ENCODE data around the gene RGL2. TPM values are rescaled to one million over a fixed set of nuclear protein-coding genes. Genes with fewer than 3 reads are reported as not detected.

Gene RGL2
- total and polyA plus RNA-seq, 2 of the 4 experiments (the other 2 are of a cell fraction), result 4.1 to 26.9 TPM

DNA sequence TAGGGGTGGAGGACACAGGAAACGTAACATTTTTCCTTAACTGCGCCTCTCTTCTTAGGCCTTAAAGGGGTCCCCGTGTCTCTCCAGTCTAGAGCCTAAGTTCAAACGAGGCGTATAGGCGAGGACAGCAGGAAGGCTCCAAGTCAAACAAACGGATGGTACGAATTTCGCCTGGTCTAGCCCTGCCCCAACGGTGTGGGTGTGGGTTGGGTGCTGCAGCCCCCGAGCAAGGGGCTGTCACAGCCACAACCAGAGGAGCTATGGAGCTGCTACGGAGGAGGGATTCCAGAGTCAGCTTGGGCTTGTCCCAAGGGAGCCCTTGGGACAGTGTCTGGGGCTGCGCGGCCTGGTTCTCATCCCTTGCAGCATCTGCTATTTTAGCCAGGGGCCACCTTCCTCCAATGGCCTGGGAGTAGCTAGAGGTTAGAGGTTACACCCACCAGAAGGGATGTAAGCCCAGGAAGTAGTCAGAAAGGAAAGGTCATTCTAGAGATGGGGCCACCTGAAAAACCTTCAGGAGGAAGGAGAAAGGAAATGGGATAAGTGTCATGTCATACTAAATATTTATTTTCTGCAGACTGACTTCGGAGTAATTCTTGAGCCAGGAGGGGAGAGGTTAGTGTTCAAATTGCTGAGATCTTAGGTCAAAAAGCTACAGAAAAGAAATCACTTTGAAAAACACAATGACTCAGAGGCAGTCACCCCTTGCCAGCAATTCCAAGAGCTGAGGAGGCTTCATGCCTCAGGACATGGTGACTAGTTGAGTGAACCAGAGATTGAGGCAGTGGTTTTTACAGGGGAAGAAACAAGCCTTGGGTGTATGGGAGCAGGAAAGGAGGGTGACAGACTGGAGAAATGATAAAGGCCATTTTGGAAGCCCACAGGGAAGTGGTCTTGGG lies 48.8 kb downstream of the RGL2 start:
- Histone ChIP-seq H4K8ac (ENCODE audit: low read depth in 2 of 2, low read length in 2 of 2) (peak overlapping the region; percentile 74 to 96), H3K4me2 (ENCODE audit: low read depth, low read length) (peak overlapping the region; percentile 90), H2AFZ (replicated peaks; ENCODE audit: low read length, poor library complexity) (peak overlapping the region; percentile 94), H3K14ac (replicated peaks; ENCODE audit: low read depth, low read length) (peak overlapping the region; percentile 96), H3K4ac (ENCODE audit: low read depth, low read length) (peak overlapping the region; percentile 97), H2AK5ac (ENCODE audit: low read depth, low read length) (peak overlapping the region; percentile 97), H3K4me1 (ENCODE audit: control insufficient read depth, insufficient read depth, low read length) (peaks cover 12% of the 10 kb centered on the region), H3K56ac (ENCODE audit: extremely low read depth, insufficient read depth, low read length) (peak overlapping the region; percentile 88), H3K27me3 (ENCODE audit: control insufficient read depth, insufficient read depth, low read length) (no peaks in the 10 kb centered on the region), H3K23ac (ENCODE audit: low read depth, low read length) (peak overlapping the region; percentile 95), H3K9me1 (ENCODE audit: insufficient read depth, low read length) (peaks cover 11% of the 10 kb centered on the region), H3K27ac (ENCODE audit: insufficient read depth, low read length) (peak overlapping the region; percentile 95), H3K4me3 (ENCODE audit: insufficient read depth, low read depth, low read length) (peak overlapping the region; percentile 64), H3K9ac (ENCODE audit: low read depth, low read length) (peak overlapping the region; percentile 93), H2BK15ac (ENCODE audit: low read depth, low read length) (peak overlapping the region; percentile 64; the same call in 1 of the 3 replicates), H4K91ac (ENCODE audit: insufficient read depth, low read depth, low read length) (peak overlapping the region; percentile 91), H3K79me1 (ENCODE audit: low read depth in 1 of 2, low read length in 2 of 2) (peaks cover under 1 to 30% of the 10 kb centered on the region in 2 experiments; a peak in 3 of 4 replicates), H3K9me3 (ENCODE audit: control insufficient read depth, insufficient read depth, low read length) (no peaks in the 10 kb centered on the region), H2BK5ac (ENCODE audit: low read depth, low read length, poor library complexity, severe bottlenecking) (peak overlapping the region; percentile 92), H4K5ac (ENCODE audit: low read depth, low read length) (peak overlapping the region; percentile 89), H2BK20ac (ENCODE audit: low read depth, low read length) (peak overlapping the region; percentile 37; the same call in 1 of the 2 replicates), H4K20me1 (ENCODE audit: insufficient read depth, low read length) (peaks cover 3% of the 10 kb centered on the region; the same call in 1 of the 2 replicates), H3K36me3 (ENCODE audit: control insufficient read depth, insufficient read depth, low read length) (peaks cover 8% of the 10 kb centered on the region; the same call in 1 of the 2 replicates), H3K18ac (ENCODE audit: low read depth, low read length) (peak overlapping the region; percentile 87), H2AK9ac (replicated peaks; ENCODE audit: low read depth, low read length, poor library complexity) (peak overlapping the region; percentile 97), H2BK120ac (ENCODE audit: low read depth, low read length) (peak overlapping the region; percentile 68)
- ATAC-seq (ENCODE audit: low read depth) (peak; percentile 1), DNase-seq (peak; percentile 88)
- ChIA-PET POLR2A (ENCODE audit: unreplicated experiment) (interaction anchor here (1.0 kb wide), 1 partner anchor 22 kb away, joined by 7 read pairs; the partner anchor contains the start of genes RPS18 and VPS52), CTCF (no interaction called here)
- no CpG with 5 or more reads among the region's 15 CpGs for WGBS, 2 experiments (ENCODE audit: extremely low coverage in 2 of 2, insufficient read length in 1 of 2)
- in situ Hi-C loops (cut with MboI; ENCODE audit: low sequenced_read_pairs), result loop anchor here (5.0 to 10.0 kb wide), 3 partner anchors 88 to 233 kb away; no protein-coding TSS in a partner anchor
- dilution Hi-C loops (cut with HindIII; ENCODE audit: low sequenced_read_pairs, unreplicated experiment), result no loop called here
- BruUV-seq (replicated peaks), result no TSS peak
- TF ChIP-seq FOS (IDR thresholded peaks at IDR 0.05; ENCODE audit: low read depth, low read length), result peak; percentile 23; the same call in 1 of the 2 replicates
- TF ChIP-seq CHD1 (IDR thresholded peaks at IDR 0.05; ENCODE audit: low read depth, low read length), result 0 out of 2 replicates have a peak, but pooled peaks have one; percentile 22
- TF ChIP-seq NFE2L2 (IDR thresholded peaks at IDR 0.05; ENCODE audit: low read depth, low read length), result no peak
- intact Hi-C loops (cut with micrococcal nuclease), result loop anchor here (2.0 to 5.0 kb wide), 3 partner anchors 49 to 363 kb away; partner anchors contain the start of genes RXRB and SLC39A7

Measured in IMR-90 (cell line).